Right renal pelvis (tissue), 4 donors: Measurements from ENCODE around the gene NAALADL1. TPM values are rescaled to one million over a fixed set of nuclear protein-coding genes. Genes with fewer than 3 reads are reported as not detected.

Source experiments
- DNase-seq, 4 donors: peaks; one replicate each; pipeline ENCODE4 v3.0.0-alpha.2; 2013; ENCODE audit warnings: low read depth in 4 of 4, low spot score in 3 of 4, missing footprints in 1 of 4
- polyA plus RNA-seq, 4 donors: library from polyadenylated mRNA; unstranded; fragments of 120-200 nt; gene quantifications; one replicate each; pipeline ENCODE4 v1.2.1, GENCODE V29; 2013; ENCODE audit not compliant: insufficient read length in 4 of 4

Gene NAALADL1
- polyA plus RNA-seq, 4 donors = 12.0 to 16.2 (median 13.1) TPM

GRCh38 chr11:65083134-65083833 lies 24.9 kb upstream of the NAALADL1 start:
- DNase-seq = no peak

- no peak for DNase-seq
Observed at GRCh38 chr11:65078786-65079342, 20.5 kb upstream of the NAALADL1 start.

GRCh38 chr11:65078151-65078550 lies 19.8 kb upstream of the NAALADL1 start:
- peak in 1 of 4 donors; percentile 12 for DNase-seq

- no peak for DNase-seq
Observed at GRCh38 chr11:65077451-65077850, 19.1 kb upstream of the NAALADL1 start.

- no peak for DNase-seq
Observed at GRCh38 chr11:65072631-65072966, 14.2 kb upstream of the NAALADL1 start.

GRCh38 chr11:65071907-65072630 lies 13.7 kb upstream of the NAALADL1 start:
- DNase-seq = no peak

- DNase-seq = no peak
Observed at GRCh38 chr11:65069217-65069616, 10.9 kb upstream of the NAALADL1 start.

- DNase-seq = no peak
Observed at GRCh38 chr11:65067446-65067845, 9.1 kb upstream of the NAALADL1 start.

- no peak for DNase-seq
Observed at GRCh38 chr11:65066805-65067291, 8.5 kb upstream of the NAALADL1 start.

GRCh38 chr11:65066315-65066714 lies 8.0 kb upstream of the NAALADL1 start:
- no peak for DNase-seq

GRCh38 chr11:65065851-65066250 lies 7.5 kb upstream of the NAALADL1 start:
- DNase-seq = no peak

- no peak for DNase-seq
Observed at GRCh38 chr11:65064847-65065240, 6.5 kb upstream of the NAALADL1 start.

GRCh38 chr11:65063532-65063931 lies 5.2 kb upstream of the NAALADL1 start:
- no peak for DNase-seq

GRCh38 chr11:65060913-65061408 lies 2.6 kb upstream of the NAALADL1 start:
- DNase-seq = no peak

GRCh38 chr11:65059959-65060824 lies 1.8 kb upstream of the NAALADL1 start:
- no peak for DNase-seq

- no peak for DNase-seq
Observed at GRCh38 chr11:65059523-65059922, 1.2 kb upstream of the NAALADL1 start.

GRCh38 chr11:65058012-65058411 lies 341 bp downstream of the NAALADL1 start:
- DNase-seq = no peak

- no peak for DNase-seq
Observed at GRCh38 chr11:65057526-65057925, 827 bp downstream of the NAALADL1 start.

- no peak for DNase-seq
Observed at GRCh38 chr11:65056999-65057398, 1.4 kb downstream of the NAALADL1 start.

- no peak for DNase-seq
Observed at GRCh38 chr11:65055538-65055937, 2.8 kb downstream of the NAALADL1 start.
